Measurements from ENCODE around the gene TANC1.

The TANC1 gene

GRCh38 chr2:159204381-159205144 is 236.1 kb downstream of the TANC1 start:
- no peak for DNase-seq

GRCh38 chr2:159206736-159207380 is 238.4 kb downstream of the TANC1 start:
- DNase-seq = no peak

GRCh38 chr2:159208438-159208837 is 240.0 kb downstream of the TANC1 start:
- no peak for DNase-seq

GRCh38 chr2:159209341-159210306 is 241.2 kb downstream of the TANC1 start:
- DNase-seq = peak; percentile 40

- DNase-seq = no peak
These were observed 243.3 kb downstream of the TANC1 start for GRCh38 chr2:159211447-159212396.

GRCh38 chr2:159213296-159213695 is 244.9 kb downstream of the TANC1 start:
- DNase-seq = no peak

GRCh38 chr2:159214325-159214865 is 246.0 kb downstream of the TANC1 start:
- no peak for DNase-seq

GRCh38 chr2:159215116-159215515 is 246.7 kb downstream of the TANC1 start:
- DNase-seq = no peak

GRCh38 chr2:159217676-159218075 is 249.2 kb downstream of the TANC1 start:
- DNase-seq = no peak

- DNase-seq = no peak
These were observed 249.9 kb downstream of the TANC1 start for GRCh38 chr2:159218389-159218788.

- no peak for DNase-seq
These were observed 251.1 kb downstream of the TANC1 start for GRCh38 chr2:159219394-159219998.

GRCh38 chr2:159224061-159224813 is 255.8 kb downstream of the TANC1 start:
- DNase-seq = no peak

GRCh38 chr2:159225025-159226016 is 256.9 kb downstream of the TANC1 start:
- no peak for DNase-seq

GRCh38 chr2:159226059-159226461 is 257.6 kb downstream of the TANC1 start:
- DNase-seq = no peak

GRCh38 chr2:159226608-159227385 is 258.4 kb downstream of the TANC1 start:
- no peak for DNase-seq

- no peak for DNase-seq
These were observed 259.0 kb downstream of the TANC1 start for GRCh38 chr2:159227467-159227866.

GRCh38 chr2:159228081-159228581 is 259.7 kb downstream of the TANC1 start:
- DNase-seq = no peak

- no peak for DNase-seq
These were observed 261.2 kb downstream of the TANC1 start for GRCh38 chr2:159229476-159230144.

All from stimulated activated CD8-positive, alpha-beta memory T cell treated with anti-CD3 and anti-CD28 coated beads, Interleukin-4, amount 100 ng/mL, for 48 hours (primary cell).